Activated B cell treated with CpG ODN at 0.5 μM for 24 hours (primary cell): ENCODE measurements around the gene RFTN1. TPM values are rescaled to one million over a fixed set of nuclear protein-coding genes. Genes with fewer than 3 reads are reported as not detected.

ENCODE experiments used
- ATAC-seq: fragments of 200-7000 bp; cut with Tn5 transposase; one replicate; pipeline ENCODE4 v1.10.0; 2021; ENCODE audit warnings: low read depth, mild to moderate bottlenecking, moderate library complexity
- CTCF ChIA-PET: fragments of 350-600 bp; sonication (Branson Sonifier 250); formaldehyde crosslinking; loops from one replicate; lab custom pipeline; 2021; ENCODE audit warnings: antibody characterized with exemption; lab: Charles Lee
- POLR2A ChIA-PET: fragments of 350-600 bp; sonication (Branson Sonifier 250); formaldehyde crosslinking; loops from one replicate; lab custom pipeline; 2021; ENCODE audit warnings: antibody characterized with exemption; lab: Charles Lee
- DNase-seq: peaks from one replicate; pipeline ENCODE4 v3.0.0; 2022
- H3K27ac Mint-ChIP-seq: one replicate; pipeline ENCODE4 v1.8.0; 2020; ENCODE audit warnings: mixed read lengths
- H3K27me3 Mint-ChIP-seq: one replicate; pipeline ENCODE4 v1.8.0; 2021; ENCODE audit warnings: mixed read lengths
- H3K36me3 Mint-ChIP-seq: one replicate; pipeline ENCODE4 v1.8.0; 2021; ENCODE audit warnings: low read depth, mixed read lengths
- H3K4me1 Mint-ChIP-seq: one replicate; pipeline ENCODE4 v1.8.0; 2021; ENCODE audit warnings: mixed read lengths
- H3K4me3 Mint-ChIP-seq: one replicate; pipeline ENCODE4 v1.8.0; 2020; ENCODE audit warnings: mild to moderate bottlenecking, mixed read lengths
- H3K9me3 Mint-ChIP-seq: one replicate; pipeline ENCODE4 v1.8.0; 2020; ENCODE audit warnings: mixed read lengths
- CTCF ChIP-seq: fragments of 200-600 bp; IDR thresholded peaks from one replicate; pipeline ENCODE4 v1.8.0; 2022; ENCODE audit warnings: antibody characterized with exemption, mild to moderate bottlenecking
- intact Hi-C: fragments of 100-400 bp; cut with micrococcal nuclease; formaldehyde crosslinking; loops from one replicate; pipeline ENCODE4 v1.15.1; 2024
- total RNA-seq: library from RNA; stranded (reverse); gene quantifications from 2 replicates; pipeline ENCODE4 v1.2.3, GENCODE V29; 2022

RFTN1 gene
- total RNA-seq, 1 donor from 2014 or later = 365 TPM

- Mint-ChIP-seq H3K27me3 (no peaks in the 10 kb centered on the region), H3K27ac (no peak overlapping the region), H3K4me1 (peaks cover 65% of the 10 kb centered on the region), H3K36me3 (peaks cover 63% of the 10 kb centered on the region), H3K4me3 (peak overlapping the region; percentile 1), H3K9me3 (no peaks in the 10 kb centered on the region)
- intact Hi-C loops = no loop called here
- POLR2A ChIA-PET = interaction anchor here (0.9 to 1.6 kb wide), 2 partner anchors 19 to 100 kb away, joined by 3 to 7 read pairs; no protein-coding TSS in a partner anchor
- CTCF ChIA-PET = no interaction called here
- DNase-seq = no peak
- no peak for ATAC-seq
- no peak for TF ChIP-seq CTCF
Observed at GRCh38 chr3:16411441-16411840, 102.1 kb downstream of the RFTN1 start.

- Mint-ChIP-seq H3K36me3 (peaks cover 63% of the 10 kb centered on the region), H3K4me3 (no peak overlapping the region), H3K27me3 (no peaks in the 10 kb centered on the region), H3K27ac (no peak overlapping the region), H3K9me3 (no peaks in the 10 kb centered on the region), H3K4me1 (peaks cover 57% of the 10 kb centered on the region)
- no peak for DNase-seq
- ChIA-PET POLR2A (interaction anchor here (0.6 to 1.6 kb wide), 3 partner anchors 20 to 101 kb away, joined by 3 to 7 read pairs (median 3); no protein-coding TSS in a partner anchor), CTCF (no interaction called here)
- intact Hi-C loops = no loop called here
- TF ChIP-seq CTCF = no peak
- no peak for ATAC-seq
Observed at GRCh38 chr3:16410659-16411058, 102.8 kb downstream of the RFTN1 start.

- Mint-ChIP-seq H3K27ac (no peak overlapping the region), H3K4me3 (no peak overlapping the region), H3K9me3 (no peaks in the 10 kb centered on the region), H3K27me3 (no peaks in the 10 kb centered on the region), H3K4me1 (peaks cover 54% of the 10 kb centered on the region), H3K36me3 (peaks cover 66% of the 10 kb centered on the region)
- ATAC-seq (no peak), DNase-seq (no peak)
- POLR2A ChIA-PET = no interaction called here
- CTCF ChIA-PET = no interaction called here
- intact Hi-C loops = no loop called here
- TF ChIP-seq CTCF = no peak
Observed at GRCh38 chr3:16409032-16409431, 104.5 kb downstream of the RFTN1 start.

- no peak for TF ChIP-seq CTCF
- no peak for DNase-seq
- Mint-ChIP-seq H3K9me3 (no peaks in the 10 kb centered on the region), H3K4me3 (no peak overlapping the region), H3K27ac (no peak overlapping the region), H3K4me1 (peaks cover 45% of the 10 kb centered on the region), H3K36me3 (peaks cover 61% of the 10 kb centered on the region), H3K27me3 (no peaks in the 10 kb centered on the region)
- POLR2A ChIA-PET = interaction anchor here (0.8 to 1.3 kb wide), 2 partner anchors 23 to 102 kb away, joined by 3 to 6 read pairs; no protein-coding TSS in a partner anchor
- intact Hi-C loops = no loop called here
- CTCF ChIA-PET = no interaction called here
- ATAC-seq = no peak
Observed at GRCh38 chr3:16407366-16407765, 106.1 kb downstream of the RFTN1 start.

- no peak for TF ChIP-seq CTCF
- no peak overlapping the region for H3K27ac Mint-ChIP-seq
Observed at GRCh38 chr3:16406579-16406978, 106.9 kb downstream of the RFTN1 start.

More at GRCh38 chr3:16406579-16406978, 106.9 kb downstream of the RFTN1 start:
- no peak for DNase-seq
- CTCF ChIA-PET = no interaction called here
- peaks cover 45% of the 10 kb centered on the region for H3K4me1 Mint-ChIP-seq
- POLR2A ChIA-PET = no interaction called here
- no peaks in the 10 kb centered on the region for H3K9me3 Mint-ChIP-seq
- H3K27me3 Mint-ChIP-seq = no peaks in the 10 kb centered on the region
- ATAC-seq = no peak
- H3K36me3 Mint-ChIP-seq = peaks cover 67% of the 10 kb centered on the region
- H3K4me3 Mint-ChIP-seq = no peak overlapping the region
- intact Hi-C loops = no loop called here
